Karpas-422 (cell line): ENCODE measurements around the gene GOLIM4. TPM values are rescaled to one million over a fixed set of nuclear protein-coding genes. Genes with fewer than 3 reads are reported as not detected.
"Not testable (repeated sequence)": the region's sequence is repeated elsewhere in the genome, so short reads cannot be mapped to it uniquely, and the experiment has no call there.

Experiments used
- DNase-seq: peaks from one replicate; pipeline ENCODE4 v3.0.0-alpha.2; 2015
- H2AFZ ChIP-seq: fragments of 200-600 bp; sonication (generic); 2 replicates; pipeline ENCODE4 v1.6.1; 2014; ENCODE audit warnings: antibody characterized with exemption, low read length, mixed read lengths
- H3K27ac ChIP-seq: fragments of 200-600 bp; sonication (generic); 2 replicates; pipeline ENCODE4 v1.5.1; 2014; ENCODE audit warnings: mild to moderate bottlenecking, low read length, moderate library complexity
- H3K27me3 ChIP-seq: fragments of 200-600 bp; sonication (generic); 2 replicates; pipeline ENCODE4 v1.6.1; 2014; ENCODE audit warnings: low read length, mixed read lengths
- H3K36me3 ChIP-seq: fragments of 200-600 bp; sonication (generic); 2 replicates; pipeline ENCODE4 v1.6.1; 2014; ENCODE audit warnings: low read length, mixed read lengths; ENCODE audit not compliant: insufficient read depth
- H3K4me1 ChIP-seq: fragments of 200-600 bp; sonication (generic); 2 replicates; pipeline ENCODE4 v1.6.1; 2014; ENCODE audit warnings: mild to moderate bottlenecking, low read length, mixed read lengths
- H3K4me2 ChIP-seq: fragments of 200-600 bp; sonication (generic); 2 replicates; pipeline ENCODE4 v1.6.1; 2014; ENCODE audit warnings: low read length, low read depth, mild to moderate bottlenecking; ENCODE audit not compliant: poor library complexity, severe bottlenecking
- H3K4me3 ChIP-seq: fragments of 200-600 bp; sonication (generic); 2 replicates; pipeline ENCODE4 v1.5.1; 2014; ENCODE audit warnings: mild to moderate bottlenecking, antibody characterized with exemption, low read length, mixed read lengths
- H3K79me2 ChIP-seq: fragments of 200-600 bp; sonication (generic); 2 replicates; pipeline ENCODE4 v1.6.1; 2014; ENCODE audit warnings: mild to moderate bottlenecking, low read length, mixed read lengths
- H3K9ac ChIP-seq: fragments of 200-600 bp; sonication (generic); 2 replicates; pipeline ENCODE4 v1.6.0; 2014; ENCODE audit warnings: low read length
- H3K9me2 ChIP-seq: fragments of 200-600 bp; sonication (generic), shearing (Covaris generic); replicated peaks from 2 replicates; pipeline ENCODE4 v1.6.0; 2014; ENCODE audit warnings: mild to moderate bottlenecking, low read length, moderate library complexity; ENCODE audit not compliant: insufficient read depth
- H3K9me3 ChIP-seq: fragments of 300-700, 200-600 bp; sonication (generic); 2 replicates; pipeline ENCODE4 v1.6.1; 2014; ENCODE audit warnings: low read length, mixed read lengths
- H4K20me1 ChIP-seq: fragments of 200-600 bp; sonication (generic); 2 replicates; pipeline ENCODE4 v1.6.1; 2014; ENCODE audit warnings: mild to moderate bottlenecking, antibody characterized with exemption, low read length, low read depth; ENCODE audit not compliant: insufficient read depth
- total RNA-seq: library from RNA; depleted of rRNA; stranded (reverse); fragments of >200 nt; shearing (Covaris generic); gene quantifications from 2 replicates; pipeline ENCODE4 v1.2.3, GENCODE V29; 2014; ENCODE audit warnings: low replicate concordance; rRNA removed

Gene GOLIM4, protein sequence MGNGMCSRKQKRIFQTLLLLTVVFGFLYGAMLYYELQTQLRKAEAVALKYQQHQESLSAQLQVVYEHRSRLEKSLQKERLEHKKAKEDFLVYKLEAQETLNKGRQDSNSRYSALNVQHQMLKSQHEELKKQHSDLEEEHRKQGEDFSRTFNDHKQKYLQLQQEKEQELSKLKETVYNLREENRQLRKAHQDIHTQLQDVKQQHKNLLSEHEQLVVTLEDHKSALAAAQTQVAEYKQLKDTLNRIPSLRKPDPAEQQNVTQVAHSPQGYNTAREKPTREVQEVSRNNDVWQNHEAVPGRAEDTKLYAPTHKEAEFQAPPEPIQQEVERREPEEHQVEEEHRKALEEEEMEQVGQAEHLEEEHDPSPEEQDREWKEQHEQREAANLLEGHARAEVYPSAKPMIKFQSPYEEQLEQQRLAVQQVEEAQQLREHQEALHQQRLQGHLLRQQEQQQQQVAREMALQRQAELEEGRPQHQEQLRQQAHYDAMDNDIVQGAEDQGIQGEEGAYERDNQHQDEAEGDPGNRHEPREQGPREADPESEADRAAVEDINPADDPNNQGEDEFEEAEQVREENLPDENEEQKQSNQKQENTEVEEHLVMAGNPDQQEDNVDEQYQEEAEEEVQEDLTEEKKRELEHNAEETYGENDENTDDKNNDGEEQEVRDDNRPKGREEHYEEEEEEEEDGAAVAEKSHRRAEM
- total RNA-seq = 2.6 and 7.9 TPM in 2 replicates

DNA sequence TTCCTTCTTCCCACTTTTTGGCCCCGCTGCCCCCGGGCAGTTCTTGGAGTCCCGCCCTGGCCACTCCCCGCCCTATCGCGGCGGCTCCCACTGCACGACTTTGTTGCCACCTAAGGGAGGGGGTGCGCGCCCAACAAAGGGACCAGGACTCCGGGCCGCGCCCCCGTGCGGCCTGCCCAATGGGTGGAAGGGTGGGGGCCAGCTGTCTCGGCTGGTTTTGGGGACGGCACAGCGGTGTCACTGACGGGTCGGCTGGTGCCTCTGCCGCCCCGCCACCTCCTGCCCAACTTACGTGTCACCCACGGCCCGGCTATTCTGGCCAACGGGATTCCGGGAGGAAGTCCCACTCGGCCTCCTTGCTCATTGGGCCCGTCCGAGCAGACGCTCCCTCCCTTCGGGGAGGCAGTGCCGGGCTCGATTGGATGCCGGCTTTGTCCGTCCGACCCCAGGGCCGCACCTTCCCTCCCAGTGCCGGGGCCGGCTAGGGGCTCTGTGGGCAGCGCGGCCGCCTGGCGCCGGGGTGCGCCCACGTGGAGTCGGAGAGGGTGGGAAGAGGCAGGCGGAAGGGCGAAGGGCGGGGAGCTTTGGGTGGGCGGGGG, at the start of gene GOLIM4:
GOLIM4 (minus strand) TSS at position 314 of the 599 bp plus-strand sequence. CDS start 639 bp downstream, outside the sequence.
- Histone ChIP-seq H4K20me1 (peaks cover 21% of the 10 kb centered on the region; the same call in 1 of the 2 replicates), H3K4me1 (peaks cover 37% of the 10 kb centered on the region), H3K4me3 (peak within 1 kb of the TSS; percentile 93), H3K36me3 (no peaks in the 10 kb centered on the region), H3K79me2 (peaks cover 29% of the 10 kb centered on the region), H3K9me2 (no peaks in the 10 kb centered on the region), H2AFZ (peak within 1 kb of the TSS; percentile 98), H3K27ac (peak within 1 kb of the TSS; percentile 62), H3K27me3 (no peaks in the 10 kb centered on the region), H3K9ac (peak within 1 kb of the TSS; percentile 82), H3K9me3 (no peaks in the 10 kb centered on the region), H3K4me2 (peak within 1 kb of the TSS; percentile 92)
- DNase-seq = peak; percentile 98

DNA sequence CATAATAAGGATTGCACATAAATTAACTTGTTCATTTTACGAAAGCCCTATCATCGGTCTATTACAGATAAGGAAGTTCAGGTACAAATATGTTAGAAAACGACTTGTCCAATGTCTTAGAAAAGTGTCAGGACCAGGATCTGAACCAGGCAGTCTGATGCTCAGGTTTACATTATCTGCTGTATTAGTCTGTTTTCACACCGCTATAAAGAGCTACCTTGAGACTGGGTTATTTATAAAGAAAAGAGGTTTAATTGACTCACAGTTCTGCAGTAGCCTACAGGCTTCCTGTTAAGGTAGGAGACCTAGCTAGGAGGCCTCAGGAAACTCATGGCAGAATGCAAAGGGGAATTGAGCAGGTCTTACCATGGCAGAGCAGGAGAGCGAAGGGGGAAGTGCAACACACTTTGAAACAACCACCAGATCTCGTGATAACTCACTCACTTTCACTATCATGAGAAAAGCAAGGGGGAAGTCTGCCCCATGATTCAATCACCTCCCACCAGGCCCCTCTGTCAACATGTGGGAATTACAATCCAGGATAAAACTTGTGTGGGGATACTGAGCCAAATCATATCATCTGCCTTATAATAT, 45.8 kb upstream of the GOLIM4 start:
- Histone ChIP-seq H3K79me2 (no peaks in the 10 kb centered on the region), H3K9me3 (no peaks in the 10 kb centered on the region), H3K4me1 (no peaks in the 10 kb centered on the region; the same call in 1 of the 2 replicates), H3K9me2 (no peaks in the 10 kb centered on the region), H3K4me2 (no peak overlapping the region), H3K36me3 (no peaks in the 10 kb centered on the region), H2AFZ (no peak overlapping the region), H3K9ac (no peak overlapping the region), H3K27me3 (no peaks in the 10 kb centered on the region), H4K20me1 (no peaks in the 10 kb centered on the region), H3K4me3 (no peak overlapping the region), H3K27ac (no peak overlapping the region)
- no peak for DNase-seq

DNA sequence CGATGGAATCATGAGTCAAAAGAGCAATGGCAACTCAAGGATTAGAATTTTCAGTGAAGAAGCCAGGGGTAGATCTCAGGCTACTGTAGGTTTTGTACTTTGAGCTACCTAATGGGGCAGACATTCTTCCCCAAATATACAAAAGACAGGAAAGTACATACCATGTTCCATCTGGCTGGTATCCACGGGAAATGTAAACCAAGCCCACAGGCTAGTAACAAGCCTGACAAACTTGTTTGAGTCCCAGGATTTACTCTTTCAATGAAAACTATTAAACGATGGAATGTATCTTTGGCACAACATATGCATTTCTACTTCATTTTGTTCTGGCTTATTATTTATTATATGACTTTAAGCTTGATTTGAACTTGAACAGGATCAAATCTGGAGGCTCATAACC, 44.2 kb upstream of the GOLIM4 start:
- Histone ChIP-seq H3K9me3 (no peaks in the 10 kb centered on the region), H3K4me1 (no peaks in the 10 kb centered on the region; the same call in 1 of the 2 replicates), H3K79me2 (no peaks in the 10 kb centered on the region), H3K4me3 (no peak overlapping the region), H3K27ac (no peak overlapping the region), H3K27me3 (no peaks in the 10 kb centered on the region), H3K9ac (no peak overlapping the region), H3K36me3 (no peaks in the 10 kb centered on the region), H3K9me2 (no peaks in the 10 kb centered on the region), H2AFZ (no peak overlapping the region), H3K4me2 (no peak overlapping the region), H4K20me1 (no peaks in the 10 kb centered on the region)
- no peak for DNase-seq

DNA sequence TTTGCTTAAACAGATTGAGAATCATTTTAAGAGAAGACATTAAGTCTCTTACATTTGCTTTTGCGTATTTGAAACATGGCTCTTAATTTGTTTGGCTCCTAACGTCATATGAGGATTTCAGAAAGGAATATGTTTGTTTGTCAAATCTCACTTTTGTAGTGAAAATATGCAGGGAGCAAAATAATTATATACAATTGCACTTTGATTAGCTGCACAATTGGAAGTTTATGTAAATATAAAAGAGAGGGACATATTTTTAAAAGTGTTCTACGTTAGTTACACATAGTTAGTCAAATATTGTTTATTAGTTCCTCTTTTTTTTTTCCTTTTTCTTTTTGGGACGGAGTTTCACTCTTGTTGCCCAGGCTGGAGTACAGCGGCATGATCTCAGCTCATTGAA, 42.7 kb upstream of the GOLIM4 start:
- H2AFZ ChIP-seq = no peak overlapping the region
- H3K9ac ChIP-seq = no peak overlapping the region

DNA sequence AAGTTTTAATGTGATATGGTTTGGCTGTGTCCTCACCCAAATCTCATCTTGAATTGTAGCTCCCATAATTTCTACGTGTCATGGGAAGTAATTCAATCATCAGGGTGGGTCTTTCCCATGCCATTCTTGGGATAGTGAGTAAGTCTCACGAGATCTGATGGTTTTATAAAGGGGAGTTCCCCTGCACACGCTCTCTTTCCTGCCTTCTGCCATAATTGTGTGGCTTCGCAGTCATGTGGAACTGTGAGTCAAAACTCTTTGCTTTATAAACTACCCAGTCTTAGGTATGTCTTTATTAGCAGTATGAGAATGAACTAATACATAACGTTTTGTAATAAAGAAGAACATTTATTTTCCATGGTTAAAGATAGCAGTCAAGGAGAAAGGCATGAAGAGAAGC, 39.2 kb upstream of the GOLIM4 start:
- Histone ChIP-seq H3K9ac (no peak overlapping the region), H2AFZ (no peak overlapping the region), H3K27me3 (no peaks in the 10 kb centered on the region), H3K4me2 (no peak overlapping the region), H3K9me2 (no peaks in the 10 kb centered on the region), H3K36me3 (no peaks in the 10 kb centered on the region), H3K4me1 (no peaks in the 10 kb centered on the region), H4K20me1 (no peaks in the 10 kb centered on the region), H3K79me2 (no peaks in the 10 kb centered on the region), H3K4me3 (no peak overlapping the region), H3K9me3 (no peaks in the 10 kb centered on the region), H3K27ac (no peak overlapping the region)
- no peak for DNase-seq

More for the DNA sequence above, 42.7 kb upstream of the GOLIM4 start:
- no peaks in the 10 kb centered on the region for H3K27me3 ChIP-seq
- no peaks in the 10 kb centered on the region for H3K9me3 ChIP-seq
- H3K4me2 ChIP-seq = no peak overlapping the region
- no peaks in the 10 kb centered on the region for H3K9me2 ChIP-seq
- DNase-seq = no peak
- no peak overlapping the region for H3K4me3 ChIP-seq
- no peak overlapping the region for H3K27ac ChIP-seq
- H4K20me1 ChIP-seq = no peaks in the 10 kb centered on the region
- H3K4me1 ChIP-seq = no peaks in the 10 kb centered on the region; the same call in 1 of the 2 replicates
- no peaks in the 10 kb centered on the region for H3K36me3 ChIP-seq
- H3K79me2 ChIP-seq = no peaks in the 10 kb centered on the region

DNA sequence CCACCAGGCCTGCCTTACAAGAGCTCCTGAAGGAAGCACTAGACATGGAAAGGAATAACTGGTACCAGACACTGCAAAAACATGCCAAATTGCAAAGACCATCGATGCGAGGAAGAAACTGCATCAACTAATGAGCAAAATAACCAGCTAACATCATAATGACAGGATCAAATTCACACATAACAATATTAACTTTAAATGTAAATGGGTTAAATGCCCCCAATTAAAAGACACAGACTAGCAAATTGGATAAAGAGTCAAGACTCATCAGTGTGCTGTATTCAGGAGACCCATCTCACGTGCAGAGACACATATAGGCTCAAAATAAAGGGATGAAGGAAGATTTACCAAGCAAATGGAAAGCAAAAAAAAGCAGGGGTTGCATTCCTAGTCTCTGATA, 34.5 kb upstream of the GOLIM4 start:
- H3K79me2 ChIP-seq, H3K27ac ChIP-seq, H3K9me3 ChIP-seq, H3K36me3 ChIP-seq, H3K4me2 ChIP-seq, H3K4me1 ChIP-seq, H4K20me1 ChIP-seq, DNase-seq, H3K4me3 ChIP-seq, H3K9me2 ChIP-seq, H3K27me3 ChIP-seq, H3K9ac ChIP-seq, H2AFZ ChIP-seq: not testable (repeated sequence)

DNA sequence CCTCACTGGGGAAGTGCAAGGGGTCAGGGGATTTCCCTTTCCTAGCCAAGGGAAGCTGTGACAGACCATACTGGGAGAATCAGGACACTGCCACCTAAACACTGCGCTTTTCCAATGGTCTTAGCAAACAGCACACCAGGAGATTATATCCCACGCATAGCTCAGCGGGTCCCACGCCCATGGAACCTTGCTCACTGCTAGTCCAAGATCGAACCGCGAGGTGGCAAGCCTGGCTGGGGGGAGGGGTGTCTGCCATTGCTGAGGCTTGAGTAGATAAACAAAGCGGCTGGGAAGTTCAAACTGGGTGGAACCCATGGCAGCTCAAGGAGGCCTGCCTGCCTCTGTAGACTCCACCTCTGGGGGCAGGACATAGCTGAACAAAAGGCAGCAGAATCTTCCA, 32.7 kb upstream of the GOLIM4 start:
- H3K27ac ChIP-seq, H3K36me3 ChIP-seq, H3K9me2 ChIP-seq, DNase-seq, H3K4me1 ChIP-seq, H4K20me1 ChIP-seq, H3K4me2 ChIP-seq, H3K9ac ChIP-seq, H3K79me2 ChIP-seq, H3K9me3 ChIP-seq, H2AFZ ChIP-seq, H3K4me3 ChIP-seq, H3K27me3 ChIP-seq: not testable (repeated sequence)

DNA sequence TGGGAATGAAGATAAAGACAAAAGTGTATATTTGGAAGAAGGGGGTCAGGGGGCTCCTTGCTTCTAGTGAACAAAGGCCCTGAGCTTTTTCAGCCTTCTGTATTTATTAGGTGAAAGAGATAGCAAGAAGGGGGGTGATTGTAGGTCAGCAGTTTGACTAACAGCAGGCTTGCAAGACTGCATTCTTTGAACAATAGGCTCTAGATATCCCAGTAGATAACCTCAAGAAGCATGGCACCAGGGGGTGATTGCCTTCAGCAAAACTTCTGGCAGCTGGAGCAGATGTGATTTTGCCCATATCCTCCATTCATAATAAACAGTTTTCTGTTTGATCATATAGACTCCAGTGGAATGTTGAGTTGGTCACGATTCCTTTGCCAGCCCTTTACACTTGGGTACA, 31.7 kb upstream of the GOLIM4 start:
- Histone ChIP-seq H3K27ac (no peak overlapping the region), H3K4me3 (no peak overlapping the region), H4K20me1 (no peaks in the 10 kb centered on the region), H3K9ac (no peak overlapping the region), H3K9me2 (no peaks in the 10 kb centered on the region), H3K36me3 (no peaks in the 10 kb centered on the region), H3K79me2 (no peaks in the 10 kb centered on the region), H3K27me3 (no peaks in the 10 kb centered on the region), H3K9me3 (no peaks in the 10 kb centered on the region), H3K4me2 (no peak overlapping the region), H2AFZ (no peak overlapping the region), H3K4me1 (no peaks in the 10 kb centered on the region)
- no peak for DNase-seq
